ENCODE data around the gene GDF2. TPM values are rescaled to one million over a fixed set of nuclear protein-coding genes. Genes with fewer than 3 reads are reported as not detected.

GDF2 gene
- total RNA-seq, 4 donors from 2014 or later: not detected

GRCh38 chr10:47347303-47347675 lies 25.0 kb downstream of the GDF2 start:
- Histone ChIP-seq H3K4me1 (no peaks in the 10 kb centered on the region), H3K36me3 (no peaks in the 10 kb centered on the region), H3K4me3 (no peak overlapping the region), H3K27me3 (no peaks in the 10 kb centered on the region), H3K9me3 (no peaks in the 10 kb centered on the region), H3K27ac (no peak overlapping the region)
- TF ChIP-seq EP300 (IDR thresholded peaks at IDR 0.05): no peak
- no peak for TF ChIP-seq POLR2A (IDR thresholded peaks at IDR 0.05)
- TF ChIP-seq CTCF (IDR thresholded peaks at IDR 0.05): no peak
- DNase-seq (ENCODE audit: low spot score in 2 of 2): no peak
- WGBS, 2 donors: 61 to 65% methylated on average over 4 of the region's 4 CpGs

- H3K9me3 ChIP-seq: no peaks in the 10 kb centered on the region
- no peaks in the 10 kb centered on the region for H3K36me3 ChIP-seq
- H3K27me3 ChIP-seq: no peaks in the 10 kb centered on the region
- DNase-seq (ENCODE audit: low spot score in 2 of 2): no peak
- no peaks in the 10 kb centered on the region for H3K4me1 ChIP-seq
- 83 to 93% methylated on average over 2 to 5 of the region's 5 CpGs for WGBS, 2 donors
- H3K27ac ChIP-seq: no peak within 1 kb of the TSS
- no peak within 1 kb of the TSS for H3K4me3 ChIP-seq
- no peak for TF ChIP-seq POLR2A (IDR thresholded peaks at IDR 0.05)
- no peak for TF ChIP-seq EP300 (IDR thresholded peaks at IDR 0.05)
- no peak for TF ChIP-seq CTCF (IDR thresholded peaks at IDR 0.05)
These were observed 25.9 kb downstream of the GDF2 start, which contains the start of gene RBP3 for GRCh38 chr10:47348138-47348651. Gene RBP3, plus strand, starts transcription at chr10:47348363. Its CDS starts 122 bp downstream, at chr10:47348485.

GRCh38 chr10:47348661-47349470 lies 26.6 kb downstream of the GDF2 start:
- Histone ChIP-seq H3K36me3 (no peaks in the 10 kb centered on the region), H3K27me3 (no peaks in the 10 kb centered on the region), H3K27ac (no peak overlapping the region), H3K4me1 (no peaks in the 10 kb centered on the region), H3K4me3 (no peak overlapping the region), H3K9me3 (no peaks in the 10 kb centered on the region)
- no peak for TF ChIP-seq POLR2A (IDR thresholded peaks at IDR 0.05)
- no peak for TF ChIP-seq CTCF (IDR thresholded peaks at IDR 0.05)
- no peak for TF ChIP-seq EP300 (IDR thresholded peaks at IDR 0.05)
- 87 to 93% methylated on average over 27 to 36 of the region's 36 CpGs for WGBS, 2 donors
- no peak for DNase-seq (ENCODE audit: low spot score in 2 of 2)

GRCh38 chr10:47349516-47349915 lies 27.3 kb downstream of the GDF2 start:
- Histone ChIP-seq H3K27me3 (no peaks in the 10 kb centered on the region), H3K36me3 (no peaks in the 10 kb centered on the region), H3K4me3 (no peak overlapping the region), H3K4me1 (no peaks in the 10 kb centered on the region), H3K27ac (no peak overlapping the region), H3K9me3 (no peaks in the 10 kb centered on the region)
- 97 to 100% methylated on average over 4 to 20 of the region's 22 CpGs for WGBS, 2 donors
- TF ChIP-seq POLR2A (IDR thresholded peaks at IDR 0.05) (no peak), EP300 (IDR thresholded peaks at IDR 0.05) (no peak), CTCF (IDR thresholded peaks at IDR 0.05) (no peak)
- no peak for DNase-seq (ENCODE audit: low spot score in 2 of 2)

GRCh38 chr10:47349941-47350371 lies 27.7 kb downstream of the GDF2 start:
- Histone ChIP-seq H3K27me3 (no peaks in the 10 kb centered on the region), H3K4me3 (no peak overlapping the region), H3K36me3 (no peaks in the 10 kb centered on the region), H3K27ac (no peak overlapping the region), H3K9me3 (no peaks in the 10 kb centered on the region), H3K4me1 (no peaks in the 10 kb centered on the region)
- DNase-seq (ENCODE audit: low spot score in 2 of 2): no peak
- no peak for TF ChIP-seq POLR2A (IDR thresholded peaks at IDR 0.05)
- TF ChIP-seq EP300 (IDR thresholded peaks at IDR 0.05): no peak
- TF ChIP-seq CTCF (IDR thresholded peaks at IDR 0.05): no peak
- WGBS, 2 donors: 97% methylated on average over 18 to 22 of the region's 31 CpGs

All from tibial nerve (tissue), 4 donors.